ENCODE results near the gene SLC45A1. TPM values are rescaled to one million over a fixed set of nuclear protein-coding genes. Genes with fewer than 3 reads are reported as not detected.

The SLC45A1 gene
- total RNA-seq, 1 experiment from 2014 or later, result 13.8 TPM

GRCh38 chr1:8312235-8313218 lies 5.4 kb upstream of the SLC45A1 start (continued):
- no peak for TF ChIP-seq CTCF (IDR thresholded peaks at IDR 0.05 in 2 of 3, conservative IDR thresholded peaks at IDR 0.05 in 1 of 3; ENCODE audit: borderline replicate concordance in 1 of 3, insufficient read depth in 1 of 3, low read depth in 2 of 3, low read length in 2 of 3)
- no peak for TF ChIP-seq EGR1 (IDR thresholded peaks at IDR 0.05; ENCODE audit: low read depth)
- TF ChIP-seq POLR2A (IDR thresholded peaks at IDR 0.05; ENCODE audit: borderline replicate concordance, extremely low read depth, insufficient read depth, insufficient read length), result no peak
- TF ChIP-seq JUND (IDR thresholded peaks at IDR 0.05), result no peak
- no peak for TF ChIP-seq YY1 (IDR thresholded peaks at IDR 0.05; ENCODE audit: extremely low read depth, insufficient replicate concordance, low read depth, low read length)
- no peak for TF ChIP-seq ZFX (IDR thresholded peaks at IDR 0.05)
- no peak for TF ChIP-seq ATF3 (IDR thresholded peaks at IDR 0.05)
- TF ChIP-seq EZH2 (IDR thresholded peaks at IDR 0.05), result no peak
- TF ChIP-seq SIN3A (IDR thresholded peaks at IDR 0.05; ENCODE audit: low read depth), result no peak
- TF ChIP-seq POLR2AphosphoS5 (IDR thresholded peaks at IDR 0.05; ENCODE audit: low read depth, low read length), result no peak

GRCh38 chr1:8313231-8313630 lies 4.7 kb upstream of the SLC45A1 start:
- Histone ChIP-seq H3K9me2 (ENCODE audit: insufficient read depth) (no peaks in the 10 kb centered on the region), H3K4me2 (ENCODE audit: low read length) (no peak overlapping the region), H2AFZ (ENCODE audit: low read depth, low read length, poor library complexity, severe bottlenecking) (no peak overlapping the region), H3K36me3 (ENCODE audit: control insufficient read depth in 1 of 2, insufficient read depth in 2 of 2, low read length in 2 of 2) (no peaks in the 10 kb centered on the region), H3K4me3 (replicated peaks in 1 of 2; ENCODE audit: low read depth in 1 of 2, low read length in 2 of 2) (no peak overlapping the region), H4K20me1 (ENCODE audit: insufficient read depth) (no peaks in the 10 kb centered on the region), H3K27ac (ENCODE audit: low read depth, low read length) (peak overlapping the region; percentile 50; the same call in 1 of the 2 replicates), H3K9me3 (ENCODE audit: control insufficient read depth in 1 of 2, insufficient read depth in 1 of 2, low read depth in 1 of 2, low read length in 2 of 2) (peaks cover 0 to 11% of the 10 kb centered on the region in 2 experiments; a peak in 1 of 4 replicates), H3K9ac (ENCODE audit: low read length) (no peak overlapping the region), H3K79me2 (ENCODE audit: insufficient read depth, low read length) (no peaks in the 10 kb centered on the region; the same call in 1 of the 2 replicates), H3K27me3 (ENCODE audit: insufficient read depth, low read length) (no peaks in the 10 kb centered on the region), H3K4me1 (ENCODE audit: control insufficient read depth in 1 of 2, insufficient read depth in 2 of 2, low read length in 2 of 2) (peaks cover 26 to 53% of the 10 kb centered on the region in 2 experiments)
- intact Hi-C loops (cut with micrococcal nuclease), result loop anchor here (10.0 kb wide), 1 partner anchor 218 kb away; no protein-coding TSS in a partner anchor
- CTCF ChIA-PET, result interaction anchor here (1.6 to 2.1 kb wide), 2 partner anchors 265 to 332 kb away, joined by 4 to 7 read pairs; no protein-coding TSS in a partner anchor
- DNase-seq (ENCODE audit: low read depth, low spot score) (no peak), ATAC-seq (no peak)
- RAD21 ChIA-PET (ENCODE audit: low non-redundant PET in 1 of 2, low total read pairs in 2 of 2, uncharacterized antibody in 2 of 2, unreplicated experiment in 2 of 2), result interaction anchor here in 1 of 2 experiments (3.2 kb wide), 1 partner anchor 298 kb away, joined by 10 read pairs; no protein-coding TSS in a partner anchor
- POLR2A ChIA-PET, result interaction anchor here (1.1 to 2.0 kb wide), 4 partner anchors 19 to 293 kb away, joined by 3 to 21 read pairs (median 5); no protein-coding TSS in a partner anchor
- no TSS peak for BruUV-seq (replicated peaks)
- TF ChIP-seq CBX3 (IDR thresholded peaks at IDR 0.05; ENCODE audit: low read depth) (no peak), SIN3A (IDR thresholded peaks at IDR 0.05; ENCODE audit: low read depth) (no peak), EZH2 (IDR thresholded peaks at IDR 0.05) (no peak), EZH2phosphoT487 (IDR thresholded peaks at IDR 0.05; ENCODE audit: borderline replicate concordance) (no peak), POLR2A (IDR thresholded peaks at IDR 0.05; ENCODE audit: borderline replicate concordance, extremely low read depth, insufficient read depth, insufficient read length) (no peak), JUND (IDR thresholded peaks at IDR 0.05) (no peak), MAX (IDR thresholded peaks at IDR 0.05) (no peak), SP1 (IDR thresholded peaks at IDR 0.05; ENCODE audit: low read depth) (no peak), FOSL1 (IDR thresholded peaks at IDR 0.05; ENCODE audit: low read depth) (no peak), CTCF (IDR thresholded peaks at IDR 0.05 in 2 of 3, conservative IDR thresholded peaks at IDR 0.05 in 1 of 3; ENCODE audit: borderline replicate concordance in 1 of 3, insufficient read depth in 1 of 3, low read depth in 2 of 3, low read length in 2 of 3) (no peak), YY1 (IDR thresholded peaks at IDR 0.05; ENCODE audit: extremely low read depth, insufficient replicate concordance, low read depth, low read length) (no peak)

All from HCT116 (cell line).